Activated CD4-positive, alpha-beta T cell treated with anti-CD3 and anti-CD28 coated beads, Interleukin-2, amount 10 ng/mL, durations not matched to agents 7 days and 5 days (primary cell): ENCODE measurements around the gene ERVFRD-1. TPM values are rescaled to one million over a fixed set of nuclear protein-coding genes. Genes with fewer than 3 reads are reported as not detected.

Experiments
- CTCF ChIA-PET: fragments of 350-600 bp; sonication (Branson Sonifier 250); formaldehyde crosslinking; loops from one replicate; lab custom pipeline; 2021; ENCODE audit warnings: antibody characterized with exemption; lab: Charles Lee
- POLR2A ChIA-PET: fragments of 350-600 bp; sonication (Branson Sonifier 250); formaldehyde crosslinking; loops from one replicate; lab custom pipeline; 2021; ENCODE audit warnings: antibody characterized with exemption; lab: Charles Lee
- DNase-seq: peaks from one replicate; pipeline ENCODE4 v3.0.0-alpha.2; 2020
- H3K27ac Mint-ChIP-seq: one replicate; pipeline ENCODE4 v1.8.0; 2021; ENCODE audit warnings: mild to moderate bottlenecking, moderate library complexity, mixed read lengths
- H3K27me3 Mint-ChIP-seq: one replicate; pipeline ENCODE4 v1.8.0; 2021; ENCODE audit warnings: mixed read lengths
- H3K36me3 Mint-ChIP-seq: one replicate; pipeline ENCODE4 v1.8.0; 2021; ENCODE audit warnings: low read depth, mixed read lengths
- H3K4me1 Mint-ChIP-seq: one replicate; pipeline ENCODE4 v1.8.0; 2021; ENCODE audit warnings: mixed read lengths
- H3K4me3 Mint-ChIP-seq: one replicate; pipeline ENCODE4 v1.8.0; 2021; ENCODE audit warnings: mild to moderate bottlenecking, moderate library complexity, mixed read lengths
- H3K9me3 Mint-ChIP-seq: one replicate; pipeline ENCODE4 v1.8.0; 2021; ENCODE audit warnings: mixed read lengths
- total RNA-seq, 2 experiments: library from RNA; stranded (reverse); gene quantifications; one replicate each; pipeline ENCODE4 v1.2.3, GENCODE V29; 2021

Gene ERVFRD-1, protein sequence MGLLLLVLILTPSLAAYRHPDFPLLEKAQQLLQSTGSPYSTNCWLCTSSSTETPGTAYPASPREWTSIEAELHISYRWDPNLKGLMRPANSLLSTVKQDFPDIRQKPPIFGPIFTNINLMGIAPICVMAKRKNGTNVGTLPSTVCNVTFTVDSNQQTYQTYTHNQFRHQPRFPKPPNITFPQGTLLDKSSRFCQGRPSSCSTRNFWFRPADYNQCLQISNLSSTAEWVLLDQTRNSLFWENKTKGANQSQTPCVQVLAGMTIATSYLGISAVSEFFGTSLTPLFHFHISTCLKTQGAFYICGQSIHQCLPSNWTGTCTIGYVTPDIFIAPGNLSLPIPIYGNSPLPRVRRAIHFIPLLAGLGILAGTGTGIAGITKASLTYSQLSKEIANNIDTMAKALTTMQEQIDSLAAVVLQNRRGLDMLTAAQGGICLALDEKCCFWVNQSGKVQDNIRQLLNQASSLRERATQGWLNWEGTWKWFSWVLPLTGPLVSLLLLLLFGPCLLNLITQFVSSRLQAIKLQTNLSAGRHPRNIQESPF
- not detected for total RNA-seq

DNA sequence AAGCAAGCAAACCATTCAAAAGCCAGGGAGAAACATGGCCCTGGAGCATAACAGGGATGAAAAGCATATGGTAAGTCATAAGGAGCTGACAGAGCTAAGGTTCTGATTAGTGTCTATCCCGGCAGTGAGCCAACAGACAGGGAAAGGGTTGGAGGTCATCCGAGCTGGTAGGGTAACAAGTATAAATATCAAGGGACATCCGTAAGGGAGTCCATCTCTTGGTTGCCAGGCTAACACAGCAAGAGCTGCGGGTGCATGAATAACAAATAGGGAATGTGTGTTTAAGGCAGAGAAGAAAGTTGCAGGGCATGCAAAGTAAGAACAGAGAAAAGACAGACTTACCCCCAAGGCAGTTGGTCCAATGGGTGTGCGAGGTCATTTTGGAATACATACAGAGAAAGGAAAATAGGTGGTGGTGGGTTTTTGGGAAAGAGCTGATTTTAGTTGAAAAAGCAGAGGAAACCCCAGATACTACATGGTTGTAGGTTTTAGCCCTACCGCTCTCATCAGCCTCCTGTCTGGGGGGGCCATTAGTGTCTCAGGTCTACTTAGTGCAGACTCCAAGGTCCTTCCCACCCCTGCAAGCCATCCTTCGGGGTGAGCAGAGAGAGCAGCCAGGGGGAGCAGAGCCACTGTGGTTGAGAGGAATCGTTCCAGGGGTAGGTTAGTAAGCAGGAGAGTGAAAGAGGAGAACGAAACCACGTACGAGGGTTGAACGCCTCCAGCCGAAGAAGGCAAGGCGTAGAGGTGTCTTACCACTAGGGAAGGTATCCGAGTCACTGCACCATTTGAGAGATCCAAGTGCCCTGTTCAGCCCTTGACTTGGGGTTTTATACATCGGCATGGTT, at the start of gene ERVFRD-1:
Gene ERVFRD-1, minus strand, starts transcription at position 805 of the 848 bp plus-strand sequence. CDS start 6,415 bp downstream, outside the sequence.
- no peak for DNase-seq
- H3K27me3 Mint-ChIP-seq: no peaks in the 10 kb centered on the region
- H3K36me3 Mint-ChIP-seq: peaks cover 5% of the 10 kb centered on the region
- peaks cover 21% of the 10 kb centered on the region for H3K4me1 Mint-ChIP-seq
- CTCF ChIA-PET: interaction anchor here (0.7 to 0.8 kb wide), 2 partner anchors 63 to 310 kb away, joined by 3 to 4 read pairs; no protein-coding TSS in a partner anchor
- no peaks in the 10 kb centered on the region for H3K9me3 Mint-ChIP-seq
- no peak within 1 kb of the TSS for H3K27ac Mint-ChIP-seq
- H3K4me3 Mint-ChIP-seq: peak within 1 kb of the TSS; percentile 43
- POLR2A ChIA-PET: interaction anchor here (0.7 kb wide), 1 partner anchor 18 kb away, joined by 6 read pairs; no protein-coding TSS in a partner anchor

DNA sequence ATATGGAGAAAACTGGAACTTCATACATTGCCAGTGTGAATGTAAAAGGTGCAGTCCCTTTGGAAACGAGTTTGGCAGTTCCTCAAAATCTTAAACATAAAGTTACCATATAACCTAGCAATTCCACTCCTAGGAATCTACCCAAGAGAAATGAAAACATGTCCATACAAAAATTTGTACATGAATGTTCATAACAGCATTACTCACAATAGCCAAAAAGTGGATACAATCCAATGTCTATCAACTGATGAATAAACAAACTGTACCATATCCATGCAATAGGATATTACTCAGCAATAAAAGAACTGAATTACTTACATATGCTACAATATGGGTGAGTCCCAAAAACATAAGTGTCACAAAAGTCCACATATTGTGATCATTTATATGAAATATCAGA, 48.7 kb upstream of the ERVFRD-1 start:
- Mint-ChIP-seq H3K27ac (no peak overlapping the region), H3K9me3 (no peaks in the 10 kb centered on the region), H3K36me3 (no peaks in the 10 kb centered on the region), H3K4me3 (no peak overlapping the region), H3K27me3 (peaks cover 15% of the 10 kb centered on the region), H3K4me1 (peaks cover 14% of the 10 kb centered on the region)
- DNase-seq: no peak
- ChIA-PET CTCF (interaction anchor here (0.6 kb wide), 1 partner anchor 15 kb away, joined by 4 read pairs; no protein-coding TSS in a partner anchor), POLR2A (no interaction called here)

GRCh38 chr6:11155589-11155988, 44.1 kb upstream of the ERVFRD-1 start:
- no peak overlapping the region for H3K4me3 Mint-ChIP-seq
- no peaks in the 10 kb centered on the region for H3K9me3 Mint-ChIP-seq
- ChIA-PET POLR2A (no interaction called here), CTCF (interaction anchor here (1.9 kb wide), 1 partner anchor 11 kb away, joined by 6 read pairs; no protein-coding TSS in a partner anchor)
- H3K36me3 Mint-ChIP-seq: no peaks in the 10 kb centered on the region
- H3K27ac Mint-ChIP-seq: no peak overlapping the region
- peaks cover 11% of the 10 kb centered on the region for H3K27me3 Mint-ChIP-seq
- no peak for DNase-seq
- peaks cover 11% of the 10 kb centered on the region for H3K4me1 Mint-ChIP-seq

DNA sequence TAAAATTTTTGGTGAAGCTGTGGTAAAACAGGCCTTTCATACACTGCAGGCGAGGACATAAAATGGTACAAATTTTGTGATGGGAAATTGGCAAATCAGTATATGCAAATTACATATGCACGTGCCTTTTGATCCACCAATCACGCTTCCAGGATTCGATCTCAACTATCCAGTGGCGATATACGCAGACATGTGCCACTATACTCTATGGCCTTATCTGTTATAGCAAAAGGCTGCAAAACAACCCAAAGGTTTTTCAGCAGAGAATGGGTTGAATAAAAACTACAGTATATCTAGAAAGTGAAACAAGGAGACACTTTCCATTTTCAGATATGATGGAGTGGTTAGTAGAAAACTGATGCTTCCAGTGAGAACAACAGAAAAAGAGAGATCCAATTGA, 41.9 kb upstream of the ERVFRD-1 start:
- Mint-ChIP-seq H3K27me3 (peaks cover 6% of the 10 kb centered on the region), H3K36me3 (no peaks in the 10 kb centered on the region), H3K27ac (peak overlapping the region; percentile 15), H3K4me3 (peak overlapping the region; percentile 62), H3K9me3 (no peaks in the 10 kb centered on the region), H3K4me1 (peaks cover 11% of the 10 kb centered on the region)
- POLR2A ChIA-PET: no interaction called here
- CTCF ChIA-PET: no interaction called here
- DNase-seq: no peak

GRCh38 chr6:11152581-11152980, 41.1 kb upstream of the ERVFRD-1 start:
- Mint-ChIP-seq H3K27ac (no peak overlapping the region), H3K27me3 (peaks cover 6% of the 10 kb centered on the region), H3K36me3 (no peaks in the 10 kb centered on the region), H3K9me3 (no peaks in the 10 kb centered on the region), H3K4me3 (no peak overlapping the region), H3K4me1 (peaks cover 11% of the 10 kb centered on the region)
- POLR2A ChIA-PET: no interaction called here
- CTCF ChIA-PET: interaction anchor here (1.3 kb wide), 1 partner anchor 345 kb away, joined by 3 read pairs; no protein-coding TSS in a partner anchor
- no peak for DNase-seq

GRCh38 chr6:11151488-11151887, 40.0 kb upstream of the ERVFRD-1 start:
- Mint-ChIP-seq H3K27me3 (peaks cover 4% of the 10 kb centered on the region), H3K27ac (no peak overlapping the region), H3K36me3 (no peaks in the 10 kb centered on the region), H3K4me3 (no peak overlapping the region), H3K4me1 (peaks cover 11% of the 10 kb centered on the region), H3K9me3 (no peaks in the 10 kb centered on the region)
- ChIA-PET CTCF (interaction anchor here (0.7 to 1.3 kb wide), 2 partner anchors 347 to 427 kb away, joined by 3 read pairs; no protein-coding TSS in a partner anchor), POLR2A (no interaction called here)
- DNase-seq: no peak

DNA sequence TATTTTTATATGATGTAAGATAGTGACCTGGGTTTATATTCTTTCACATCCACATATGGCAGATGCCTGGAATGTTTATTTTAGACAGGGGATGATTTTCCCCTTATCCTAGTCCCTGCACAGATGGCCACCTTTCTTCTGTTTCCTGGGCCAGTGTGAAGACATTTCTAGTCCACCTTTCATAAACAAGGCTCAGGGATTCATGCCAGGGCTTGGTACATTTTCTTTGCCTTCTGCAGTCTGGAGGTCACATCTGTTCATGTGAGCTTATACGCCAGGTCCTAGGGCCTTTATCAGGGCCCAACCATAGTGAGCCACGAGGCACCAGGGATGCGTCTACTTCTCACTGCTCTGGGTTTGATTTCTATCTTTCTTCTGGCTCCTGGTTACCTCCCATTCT, 38.0 kb upstream of the ERVFRD-1 start:
- Mint-ChIP-seq H3K4me1 (peaks cover 9% of the 10 kb centered on the region), H3K9me3 (no peaks in the 10 kb centered on the region), H3K4me3 (no peak overlapping the region), H3K36me3 (no peaks in the 10 kb centered on the region), H3K27ac (no peak overlapping the region), H3K27me3 (no peaks in the 10 kb centered on the region)
- CTCF ChIA-PET: interaction anchor here (1.2 kb wide), 1 partner anchor 345 kb away, joined by 3 read pairs; no protein-coding TSS in a partner anchor
- DNase-seq: no peak
- POLR2A ChIA-PET: interaction anchor here (0.6 kb wide), 1 partner anchor 173 kb away, joined by 7 read pairs; no protein-coding TSS in a partner anchor

- POLR2A ChIA-PET: no interaction called here
- Mint-ChIP-seq H3K4me1 (no peaks in the 10 kb centered on the region), H3K4me3 (no peak overlapping the region), H3K27me3 (no peaks in the 10 kb centered on the region), H3K36me3 (no peaks in the 10 kb centered on the region), H3K9me3 (no peaks in the 10 kb centered on the region), H3K27ac (no peak overlapping the region)
- DNase-seq: no peak
- CTCF ChIA-PET: no interaction called here
These were observed 34.7 kb upstream of the ERVFRD-1 start for GRCh38 chr6:11146117-11146826.

DNA sequence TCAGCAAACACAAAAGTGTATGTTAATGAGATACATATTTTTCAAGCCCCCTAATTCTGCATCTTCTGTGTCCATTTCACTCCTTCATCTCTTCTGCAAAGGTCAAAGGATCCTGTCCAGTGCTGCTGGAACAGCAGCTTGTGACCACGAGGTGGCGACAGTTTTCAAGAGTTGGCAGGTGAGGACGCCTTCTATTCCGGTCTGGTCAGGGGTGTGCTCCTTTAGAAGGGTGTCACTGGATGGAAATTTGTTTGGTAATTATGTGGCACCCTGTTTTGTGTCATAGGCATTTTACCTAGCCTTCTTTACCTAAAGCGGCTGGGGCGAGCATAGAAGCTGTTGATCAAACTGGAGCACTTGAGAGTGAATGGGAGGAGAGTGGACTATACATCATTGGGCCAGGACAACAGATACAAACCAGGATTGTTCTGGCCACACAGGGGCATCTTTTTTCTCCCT, 32.9 kb upstream of the ERVFRD-1 start:
- H3K27me3 Mint-ChIP-seq: no peaks in the 10 kb centered on the region
- CTCF ChIA-PET: interaction anchor here (0.6 to 2.3 kb wide), 10 partner anchors 11 to 970 kb away, joined by 3 to 15 read pairs (median 3); no protein-coding TSS in a partner anchor
- peak; percentile 80 for DNase-seq
- no peaks in the 10 kb centered on the region for H3K9me3 Mint-ChIP-seq
- H3K36me3 Mint-ChIP-seq: no peaks in the 10 kb centered on the region
- no peak overlapping the region for H3K4me3 Mint-ChIP-seq
- no peak overlapping the region for H3K27ac Mint-ChIP-seq
- POLR2A ChIA-PET: no interaction called here
- no peaks in the 10 kb centered on the region for H3K4me1 Mint-ChIP-seq

- Mint-ChIP-seq H3K4me1 (peaks cover 2% of the 10 kb centered on the region), H3K36me3 (no peaks in the 10 kb centered on the region), H3K27ac (no peak overlapping the region), H3K4me3 (no peak overlapping the region), H3K9me3 (no peaks in the 10 kb centered on the region), H3K27me3 (no peaks in the 10 kb centered on the region)
- ChIA-PET POLR2A (no interaction called here), CTCF (interaction anchor here (0.6 to 2.3 kb wide), 9 partner anchors 11 to 432 kb away, joined by 3 to 15 read pairs (median 3); no protein-coding TSS in a partner anchor)
- no peak for DNase-seq
These were observed 32.2 kb upstream of the ERVFRD-1 start for GRCh38 chr6:11143394-11144371.
